ENCODE results near the gene DDIT4. TPM values are rescaled to one million over a fixed set of nuclear protein-coding genes. Genes with fewer than 3 reads are reported as not detected.
"Not testable (repeated sequence)": the region's sequence is repeated elsewhere in the genome, so short reads cannot be mapped to it uniquely, and the experiment has no call there.

DDIT4 gene
- total RNA-seq, 1 donor from 2014 or later, result 68.6 TPM

DNA sequence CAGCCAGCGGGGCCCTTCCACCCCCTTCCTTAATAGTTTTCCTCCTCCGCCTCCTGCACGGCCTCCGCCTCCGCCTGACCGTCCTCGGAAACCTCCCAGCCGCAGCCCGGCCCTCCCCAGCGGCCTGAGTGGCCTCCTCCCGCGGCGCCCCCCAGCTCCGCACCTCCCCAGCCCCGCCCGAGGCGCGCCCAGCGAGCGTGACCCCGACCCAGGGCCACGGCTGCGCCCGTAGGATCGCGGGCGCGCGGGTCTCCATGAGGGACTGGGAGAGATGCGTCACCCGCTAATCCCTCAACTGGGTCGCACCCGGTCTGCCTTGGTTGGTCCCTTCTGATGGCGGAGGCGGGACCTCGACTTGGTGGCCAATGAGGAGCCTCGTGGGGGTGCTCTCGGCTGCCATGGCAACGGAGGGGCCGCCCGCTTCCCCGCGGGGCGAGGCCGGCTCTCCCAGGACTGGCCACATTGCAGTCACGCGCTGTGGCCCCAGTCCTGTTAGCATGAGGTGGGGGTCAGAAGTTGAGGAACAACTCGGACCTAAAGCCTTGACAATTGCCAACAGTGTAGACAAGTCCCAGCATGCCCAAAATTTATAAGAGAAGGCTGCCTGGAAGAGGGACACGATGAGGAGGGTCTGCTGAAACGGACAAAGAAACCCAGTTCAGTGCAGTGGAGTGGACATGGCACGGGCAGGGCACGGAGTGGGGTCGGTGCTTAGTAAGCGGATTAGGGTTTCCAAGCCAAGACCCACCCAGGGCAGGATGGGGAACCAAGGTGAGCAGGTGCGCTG is 24.3 kb downstream of the DDIT4 start:
- DNase-seq (ENCODE audit: low read depth, low spot score), result peak; percentile 93
- no peaks in the 10 kb centered on the region for H3K36me3 Mint-ChIP-seq (ENCODE audit: low read depth)
- H3K4me3 Mint-ChIP-seq, result peak overlapping the region; percentile 79
- peaks cover 33% of the 10 kb centered on the region for H3K4me1 Mint-ChIP-seq
- no peaks in the 10 kb centered on the region for H3K27me3 Mint-ChIP-seq (ENCODE audit: low read depth)
- H3K9me3 Mint-ChIP-seq, result peaks cover 2% of the 10 kb centered on the region
- peak overlapping the region; percentile 99 for H3K27ac Mint-ChIP-seq (ENCODE audit: unreplicated experiment)
- TF ChIP-seq, protein P1, sequence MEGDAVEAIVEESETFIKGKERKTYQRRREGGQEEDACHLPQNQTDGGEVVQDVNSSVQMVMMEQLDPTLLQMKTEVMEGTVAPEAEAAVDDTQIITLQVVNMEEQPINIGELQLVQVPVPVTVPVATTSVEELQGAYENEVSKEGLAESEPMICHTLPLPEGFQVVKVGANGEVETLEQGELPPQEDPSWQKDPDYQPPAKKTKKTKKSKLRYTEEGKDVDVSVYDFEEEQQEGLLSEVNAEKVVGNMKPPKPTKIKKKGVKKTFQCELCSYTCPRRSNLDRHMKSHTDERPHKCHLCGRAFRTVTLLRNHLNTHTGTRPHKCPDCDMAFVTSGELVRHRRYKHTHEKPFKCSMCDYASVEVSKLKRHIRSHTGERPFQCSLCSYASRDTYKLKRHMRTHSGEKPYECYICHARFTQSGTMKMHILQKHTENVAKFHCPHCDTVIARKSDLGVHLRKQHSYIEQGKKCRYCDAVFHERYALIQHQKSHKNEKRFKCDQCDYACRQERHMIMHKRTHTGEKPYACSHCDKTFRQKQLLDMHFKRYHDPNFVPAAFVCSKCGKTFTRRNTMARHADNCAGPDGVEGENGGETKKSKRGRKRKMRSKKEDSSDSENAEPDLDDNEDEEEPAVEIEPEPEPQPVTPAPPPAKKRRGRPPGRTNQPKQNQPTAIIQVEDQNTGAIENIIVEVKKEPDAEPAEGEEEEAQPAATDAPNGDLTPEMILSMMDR (conservative IDR thresholded peaks at IDR 0.05), result no peak

DNA sequence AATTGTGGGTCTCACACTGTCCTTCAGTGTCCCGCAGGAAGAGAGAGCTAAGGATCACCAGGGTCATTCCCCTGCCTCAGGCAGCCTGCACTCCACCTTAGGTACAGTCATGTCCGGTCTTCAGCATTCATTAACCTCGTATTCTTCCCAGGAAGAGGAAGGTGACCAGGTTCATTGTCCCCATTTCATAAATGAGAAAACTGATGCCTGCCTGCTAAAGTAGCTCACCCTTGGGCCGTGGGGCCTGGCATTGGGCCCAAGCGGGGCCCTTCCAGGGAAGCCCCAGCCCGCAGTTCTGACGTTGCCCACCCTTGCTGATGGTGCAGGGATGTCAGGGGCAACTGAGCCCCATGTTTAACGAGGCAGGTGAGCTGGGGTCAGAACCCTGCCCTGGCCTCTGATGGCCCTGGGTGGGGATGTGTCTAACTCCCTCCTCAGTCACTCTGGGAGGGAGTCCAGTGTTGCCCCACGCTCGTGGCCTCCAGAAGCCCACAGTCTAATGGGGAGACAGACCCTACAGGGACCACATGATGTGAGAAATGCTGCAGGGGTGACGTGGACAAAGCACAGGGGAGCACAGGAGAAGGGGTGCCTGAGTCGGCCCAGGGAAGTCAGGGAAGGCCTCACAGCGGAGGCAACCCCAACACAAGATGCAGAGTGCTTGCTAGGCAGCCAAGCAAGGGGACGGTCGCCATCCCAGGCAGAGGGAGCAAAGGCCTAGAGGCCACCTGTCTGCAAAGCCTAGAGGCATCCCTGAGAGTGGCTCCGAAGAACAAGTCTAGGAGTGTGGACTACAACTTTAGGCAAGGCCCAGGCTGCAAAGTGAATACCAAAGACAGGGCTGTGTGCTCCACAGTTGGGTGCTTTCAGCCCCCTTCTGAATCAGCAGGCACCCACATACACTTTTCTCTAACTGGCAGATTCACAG is 25.1 kb downstream of the DDIT4 start:
- Mint-ChIP-seq H3K27ac (ENCODE audit: unreplicated experiment) (peak overlapping the region; percentile 99), H3K4me3 (no peak overlapping the region), H3K4me1 (peaks cover 34% of the 10 kb centered on the region), H3K27me3 (ENCODE audit: low read depth) (no peaks in the 10 kb centered on the region), H3K36me3 (ENCODE audit: low read depth) (no peaks in the 10 kb centered on the region), H3K9me3 (peaks cover 2% of the 10 kb centered on the region)
- TF ChIP-seq, protein P1 (conservative IDR thresholded peaks at IDR 0.05), result no peak
- no peak for DNase-seq (ENCODE audit: low read depth, low spot score)

DNA sequence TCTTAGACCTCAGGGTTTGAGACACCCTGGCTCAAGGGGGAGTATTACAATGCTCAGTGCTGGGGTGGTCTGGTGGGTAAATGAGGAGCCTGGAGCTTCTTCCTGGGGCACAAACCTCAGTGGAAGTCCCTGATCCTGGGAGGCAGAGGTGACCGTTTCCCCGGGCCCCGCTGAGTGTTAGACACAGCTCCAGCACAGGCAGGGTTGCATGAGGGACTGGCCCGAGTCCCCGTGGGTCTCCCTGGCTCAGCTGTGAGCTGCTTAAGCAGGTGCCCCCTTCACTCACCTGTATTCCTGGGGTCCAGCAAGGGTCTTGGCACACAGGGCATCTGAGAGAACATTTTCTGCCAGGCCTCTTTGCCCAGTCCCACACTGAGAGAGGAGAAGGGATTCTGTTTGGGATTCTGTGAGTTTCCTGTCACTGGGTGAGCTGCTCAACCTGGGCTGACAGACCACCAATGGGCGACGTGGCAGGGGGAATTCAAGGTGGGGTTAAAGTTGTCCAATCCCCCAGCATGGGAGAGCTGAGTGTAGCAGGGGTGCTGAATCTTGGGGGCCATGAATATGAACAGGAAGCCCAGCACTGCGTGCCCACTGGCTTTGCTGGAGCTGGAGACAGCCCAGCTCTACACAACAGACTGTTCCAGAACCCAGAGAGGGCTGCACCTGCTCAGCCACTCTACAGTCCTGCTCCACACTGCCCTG is 29.9 kb downstream of the DDIT4 start:
- Mint-ChIP-seq H3K9me3 (peaks cover 2% of the 10 kb centered on the region), H3K4me3 (no peak overlapping the region), H3K27ac (ENCODE audit: unreplicated experiment) (no peak overlapping the region)

DNA sequence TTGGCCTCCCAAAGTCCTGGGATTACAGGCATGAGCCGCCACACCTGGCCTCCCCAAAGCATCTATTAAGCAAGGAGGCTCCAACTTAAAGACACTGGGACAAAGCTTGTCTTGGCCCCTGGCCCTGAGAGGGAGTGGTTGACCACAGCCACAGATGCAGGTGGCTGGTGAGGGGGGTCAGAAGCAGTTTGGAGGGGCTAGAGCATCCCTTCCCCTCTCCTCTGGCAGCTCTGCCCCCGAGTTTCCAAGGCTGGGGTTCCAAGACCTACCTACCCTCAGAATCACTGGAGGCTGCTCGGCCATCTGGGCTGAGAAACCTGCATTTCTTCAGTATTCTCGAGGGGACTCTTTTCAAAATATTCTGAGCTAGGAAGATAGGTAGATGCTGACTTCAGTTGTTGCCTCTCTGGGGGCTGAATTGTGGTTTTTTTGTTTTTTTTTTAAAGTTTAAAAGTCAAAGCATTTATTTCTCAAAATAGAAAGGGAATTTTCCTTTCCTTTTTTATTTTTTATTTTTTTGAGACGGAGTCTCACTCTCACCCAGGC is 32.6 kb downstream of the DDIT4 start:
- no peaks in the 10 kb centered on the region for H3K9me3 Mint-ChIP-seq
- peaks cover 17% of the 10 kb centered on the region for H3K4me1 Mint-ChIP-seq
- no peak overlapping the region for H3K27ac Mint-ChIP-seq (ENCODE audit: unreplicated experiment)
- TF ChIP-seq, protein P1 (conservative IDR thresholded peaks at IDR 0.05), result no peak
- H3K27me3 Mint-ChIP-seq (ENCODE audit: low read depth), result no peaks in the 10 kb centered on the region
- no peak overlapping the region for H3K4me3 Mint-ChIP-seq
- no peak for DNase-seq (ENCODE audit: low read depth, low spot score)
- no peaks in the 10 kb centered on the region for H3K36me3 Mint-ChIP-seq (ENCODE audit: low read depth)

More for the DNA sequence above, 29.9 kb downstream of the DDIT4 start:
- no peaks in the 10 kb centered on the region for H3K27me3 Mint-ChIP-seq (ENCODE audit: low read depth)
- peaks cover 19% of the 10 kb centered on the region for H3K4me1 Mint-ChIP-seq
- H3K36me3 Mint-ChIP-seq (ENCODE audit: low read depth), result no peaks in the 10 kb centered on the region
- DNase-seq (ENCODE audit: low read depth, low spot score), result no peak
- TF ChIP-seq, protein P1 (conservative IDR thresholded peaks at IDR 0.05), result no peak

DNA sequence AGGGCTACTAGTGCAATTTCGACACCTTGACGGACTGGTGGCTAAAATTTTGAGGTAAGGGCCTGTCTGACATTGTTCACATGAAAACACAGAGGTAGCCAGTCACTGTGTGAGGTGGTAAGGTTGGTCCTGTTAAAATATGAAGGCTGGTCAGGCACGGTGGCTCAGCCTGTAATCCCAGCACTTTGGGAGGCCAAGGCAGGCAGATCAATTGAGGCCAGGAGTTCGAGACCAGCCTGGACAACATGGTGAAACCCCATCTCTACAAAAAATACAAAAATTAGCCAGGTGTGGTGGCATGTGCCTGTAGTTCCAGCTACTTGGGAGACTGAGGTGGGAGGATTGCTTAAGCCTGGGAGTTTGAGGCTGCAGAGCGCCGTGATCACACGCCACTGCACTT is 34.0 kb downstream of the DDIT4 start:
- H3K9me3 Mint-ChIP-seq; H3K36me3 Mint-ChIP-seq (ENCODE audit: low read depth); H3K4me3 Mint-ChIP-seq; H3K27me3 Mint-ChIP-seq (ENCODE audit: low read depth); DNase-seq (ENCODE audit: low read depth, low spot score); H3K27ac Mint-ChIP-seq (ENCODE audit: unreplicated experiment): not testable (repeated sequence)
- H3K4me1 Mint-ChIP-seq, result peaks cover 12% of the 10 kb centered on the region

Data from neural crest cell (in vitro differentiated cells).